G401.6 (cell line): ENCODE data around the gene NR3C2.

Source experiments
- FAIRE-seq: peaks from 2 replicates; lab custom pipeline; 2012; peaks lifted over from hg19 to GRCh38; lab: Jason Lieb, UNC

Gene NR3C2

GRCh38 chr4:148044912-148045352 lies 397.3 kb downstream of the NR3C2 start:
- FAIRE-seq, result no peak

- no peak for FAIRE-seq
Measured at GRCh38 chr4:148044089-148044911, 397.9 kb downstream of the NR3C2 start.

- no peak for FAIRE-seq
Measured at GRCh38 chr4:148041606-148042329, 400.4 kb downstream of the NR3C2 start.

GRCh38 chr4:148034813-148035212 lies 407.4 kb downstream of the NR3C2 start:
- FAIRE-seq, result no peak

GRCh38 chr4:148030193-148030873 lies 411.9 kb downstream of the NR3C2 start:
- no peak for FAIRE-seq

GRCh38 chr4:148029781-148030180 lies 412.4 kb downstream of the NR3C2 start:
- FAIRE-seq, result no peak
